Measurements from ENCODE around the gene GABARAP. TPM values are rescaled to one million over a fixed set of nuclear protein-coding genes. Genes with fewer than 3 reads are reported as not detected.
A peak's percentile ranks its signal among the peaks of the same experiment; 100 is the strongest.

Gene GABARAP
- total and polyA plus RNA-seq, 2 of the 13 experiments (the other 11 are each of a cell fraction or from before 2014, with no cell fraction given) = 161 to 310 TPM

DNA sequence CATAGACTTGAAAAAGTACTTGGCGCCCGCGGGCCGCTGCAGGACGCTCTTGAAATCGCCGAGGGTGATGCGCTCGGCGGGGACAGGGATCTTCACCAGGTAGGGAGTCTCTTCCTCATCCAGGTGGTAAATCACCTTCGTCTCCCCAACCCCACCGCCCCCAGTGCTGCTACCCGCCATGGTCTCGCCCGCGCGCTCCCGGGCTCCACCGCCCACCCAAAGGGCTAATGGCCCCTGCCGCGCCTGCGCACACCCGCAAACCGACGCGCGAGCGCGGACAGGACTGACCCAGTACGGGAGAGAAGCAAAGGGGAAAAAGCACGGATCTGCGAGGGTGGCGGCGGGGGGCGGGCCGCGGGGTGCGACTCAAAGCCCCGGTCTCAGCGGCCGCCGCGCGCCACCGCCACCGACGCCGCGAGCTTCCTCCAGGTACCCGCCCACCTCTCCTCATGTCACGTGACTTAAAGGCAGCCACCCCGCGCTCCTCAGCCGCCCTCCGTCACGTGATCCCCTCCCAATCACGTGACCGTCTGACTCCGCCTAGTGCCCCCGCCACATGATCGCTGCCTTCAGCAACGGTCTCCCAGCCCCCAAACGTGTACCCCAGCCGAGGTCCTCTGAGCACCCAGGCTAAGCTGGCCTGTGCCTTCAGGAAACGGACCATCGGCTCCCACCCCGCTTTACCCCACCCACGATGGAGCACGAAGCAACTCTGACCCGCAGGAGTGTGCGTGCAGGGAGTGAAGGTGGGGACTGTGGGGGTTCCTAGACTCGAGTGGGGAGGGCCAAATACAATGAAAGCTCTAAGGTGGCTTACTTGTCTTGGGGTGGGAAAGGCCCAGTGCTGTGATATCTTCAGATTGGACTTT, 7.9 kb downstream of the GABARAP start, which contains the start of gene DVL2 (continued):
- TF ChIP-seq, protein P1, sequence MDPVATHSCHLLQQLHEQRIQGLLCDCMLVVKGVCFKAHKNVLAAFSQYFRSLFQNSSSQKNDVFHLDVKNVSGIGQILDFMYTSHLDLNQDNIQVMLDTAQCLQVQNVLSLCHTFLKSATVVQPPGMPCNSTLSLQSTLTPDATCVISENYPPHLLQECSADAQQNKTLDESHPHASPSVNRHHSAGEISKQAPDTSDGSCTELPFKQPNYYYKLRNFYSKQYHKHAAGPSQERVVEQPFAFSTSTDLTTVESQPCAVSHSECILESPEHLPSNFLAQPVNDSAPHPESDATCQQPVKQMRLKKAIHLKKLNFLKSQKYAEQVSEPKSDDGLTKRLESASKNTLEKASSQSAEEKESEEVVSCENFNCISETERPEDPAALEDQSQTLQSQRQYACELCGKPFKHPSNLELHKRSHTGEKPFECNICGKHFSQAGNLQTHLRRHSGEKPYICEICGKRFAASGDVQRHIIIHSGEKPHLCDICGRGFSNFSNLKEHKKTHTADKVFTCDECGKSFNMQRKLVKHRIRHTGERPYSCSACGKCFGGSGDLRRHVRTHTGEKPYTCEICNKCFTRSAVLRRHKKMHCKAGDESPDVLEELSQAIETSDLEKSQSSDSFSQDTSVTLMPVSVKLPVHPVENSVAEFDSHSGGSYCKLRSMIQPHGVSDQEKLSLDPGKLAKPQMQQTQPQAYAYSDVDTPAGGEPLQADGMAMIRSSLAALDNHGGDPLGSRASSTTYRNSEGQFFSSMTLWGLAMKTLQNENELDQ (CRISPR knock-in tag; IDR thresholded peaks at IDR 0.05; ENCODE audit: borderline replicate concordance) = 0 out of 2 replicates have a peak, but pooled peaks have one; percentile 47
- TF ChIP-seq ZNF33A (CRISPR knock-in tag; IDR thresholded peaks at IDR 0.05; ENCODE audit: borderline replicate concordance) (no peak), SOX6 (IDR thresholded peaks at IDR 0.05) (no peak), SOX6 (CRISPR knock-in tag; IDR thresholded peaks at IDR 0.05) (peak; percentile 15; the same call in 1 of the 2 replicates), FLYWCH1 (CRISPR knock-in tag; IDR thresholded peaks at IDR 0.05) (no peak), SUZ12 (IDR thresholded peaks at IDR 0.05; ENCODE audit: low read depth, low read length) (no peak), ZNF724P (CRISPR knock-in tag; IDR thresholded peaks at IDR 0.05; ENCODE audit: borderline replicate concordance) (no peak), NFATC3 (CRISPR knock-in tag; IDR thresholded peaks at IDR 0.05) (no peak), ZNF660 (CRISPR knock-in tag; IDR thresholded peaks at IDR 0.05; ENCODE audit: borderline replicate concordance, low read depth) (no peak), KDM5B (CRISPR knock-in tag; IDR thresholded peaks at IDR 0.05; ENCODE audit: borderline replicate concordance) (peak; percentile 63; the same call in 1 of the 2 replicates), EHMT2 (IDR thresholded peaks at IDR 0.05; ENCODE audit: borderline replicate concordance, low read depth, low read length) (no peak), YEATS4 (CRISPR knock-in tag; IDR thresholded peaks at IDR 0.05; ENCODE audit: borderline replicate concordance) (peak; percentile 94), CHCHD3 (CRISPR knock-in tag; IDR thresholded peaks at IDR 0.05) (no peak), DR1 (CRISPR knock-in tag; IDR thresholded peaks at IDR 0.05) (peak; percentile 52; the same call in 1 of the 2 replicates), HNF4A (CRISPR knock-in tag; IDR thresholded peaks at IDR 0.05) (peak; percentile 54; the same call in 1 of the 2 replicates), HNRNPK (IDR thresholded peaks at IDR 0.05; ENCODE audit: low read depth, low read length, poor library complexity, severe bottlenecking) (peak; percentile 95), ZSCAN25 (CRISPR knock-in tag; IDR thresholded peaks at IDR 0.05) (0 out of 2 replicates have a peak, but pooled peaks have one; percentile 30)
- TF ChIP-seq, protein P2, sequence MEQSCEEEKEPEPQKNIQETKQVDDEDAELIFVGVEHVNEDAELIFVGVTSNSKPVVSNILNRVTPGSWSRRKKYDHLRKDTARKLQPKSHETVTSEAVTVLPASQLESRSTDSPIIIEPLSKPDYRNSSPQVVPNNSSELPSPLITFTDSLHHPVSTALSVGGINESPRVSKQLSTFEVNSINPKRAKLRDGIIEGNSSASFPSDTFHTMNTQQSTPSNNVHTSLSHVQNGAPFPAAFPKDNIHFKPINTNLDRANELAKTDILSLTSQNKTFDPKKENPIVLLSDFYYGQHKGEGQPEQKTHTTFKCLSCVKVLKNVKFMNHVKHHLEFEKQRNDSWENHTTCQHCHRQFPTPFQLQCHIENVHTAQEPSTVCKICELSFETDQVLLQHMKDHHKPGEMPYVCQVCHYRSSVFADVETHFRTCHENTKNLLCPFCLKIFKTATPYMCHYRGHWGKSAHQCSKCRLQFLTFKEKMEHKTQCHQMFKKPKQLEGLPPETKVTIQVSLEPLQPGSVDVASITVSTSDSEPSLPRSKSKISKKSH (CRISPR knock-in tag; IDR thresholded peaks at IDR 0.05; ENCODE audit: borderline replicate concordance) = no peak; the same call in 1 of the 2 replicates
- TF ChIP-seq, protein P3, sequence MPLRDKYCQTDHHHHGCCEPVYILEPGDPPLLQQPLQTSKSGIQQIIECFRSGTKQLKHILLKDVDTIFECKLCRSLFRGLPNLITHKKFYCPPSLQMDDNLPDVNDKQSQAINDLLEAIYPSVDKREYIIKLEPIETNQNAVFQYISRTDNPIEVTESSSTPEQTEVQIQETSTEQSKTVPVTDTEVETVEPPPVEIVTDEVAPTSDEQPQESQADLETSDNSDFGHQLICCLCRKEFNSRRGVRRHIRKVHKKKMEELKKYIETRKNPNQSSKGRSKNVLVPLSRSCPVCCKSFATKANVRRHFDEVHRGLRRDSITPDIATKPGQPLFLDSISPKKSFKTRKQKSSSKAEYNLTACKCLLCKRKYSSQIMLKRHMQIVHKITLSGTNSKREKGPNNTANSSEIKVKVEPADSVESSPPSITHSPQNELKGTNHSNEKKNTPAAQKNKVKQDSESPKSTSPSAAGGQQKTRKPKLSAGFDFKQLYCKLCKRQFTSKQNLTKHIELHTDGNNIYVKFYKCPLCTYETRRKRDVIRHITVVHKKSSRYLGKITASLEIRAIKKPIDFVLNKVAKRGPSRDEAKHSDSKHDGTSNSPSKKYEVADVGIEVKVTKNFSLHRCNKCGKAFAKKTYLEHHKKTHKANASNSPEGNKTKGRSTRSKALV (CRISPR knock-in tag; IDR thresholded peaks at IDR 0.05) = peak; percentile 60; the same call in 1 of the 2 replicates
- TF ChIP-seq, protein P4, sequence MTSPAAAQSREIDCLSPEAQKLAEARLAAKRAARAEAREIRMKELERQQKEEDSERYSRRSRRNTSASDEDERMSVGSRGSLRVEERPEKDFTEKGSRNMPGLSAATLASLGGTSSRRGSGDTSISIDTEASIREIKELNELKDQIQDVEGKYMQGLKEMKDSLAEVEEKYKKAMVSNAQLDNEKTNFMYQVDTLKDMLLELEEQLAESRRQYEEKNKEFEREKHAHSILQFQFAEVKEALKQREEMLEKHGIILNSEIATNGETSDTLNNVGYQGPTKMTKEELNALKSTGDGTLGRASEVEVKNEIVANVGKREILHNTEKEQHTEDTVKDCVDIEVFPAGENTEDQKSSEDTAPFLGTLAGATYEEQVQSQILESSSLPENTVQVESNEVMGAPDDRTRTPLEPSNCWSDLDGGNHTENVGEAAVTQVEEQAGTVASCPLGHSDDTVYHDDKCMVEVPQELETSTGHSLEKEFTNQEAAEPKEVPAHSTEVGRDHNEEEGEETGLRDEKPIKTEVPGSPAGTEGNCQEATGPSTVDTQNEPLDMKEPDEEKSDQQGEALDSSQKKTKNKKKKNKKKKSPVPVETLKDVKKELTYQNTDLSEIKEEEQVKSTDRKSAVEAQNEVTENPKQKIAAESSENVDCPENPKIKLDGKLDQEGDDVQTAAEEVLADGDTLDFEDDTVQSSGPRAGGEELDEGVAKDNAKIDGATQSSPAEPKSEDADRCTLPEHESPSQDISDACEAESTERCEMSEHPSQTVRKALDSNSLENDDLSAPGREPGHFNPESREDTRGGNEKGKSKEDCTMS (CRISPR knock-in tag; conservative IDR thresholded peaks at IDR 0.05) = no peak
